GM13977 (cell line): ENCODE measurements around the gene PFN1.
"Not testable (repeated sequence)": the region's sequence is repeated elsewhere in the genome, so short reads cannot be mapped to it uniquely, and the experiment has no call there.

ENCODE experiments used
- DNase-seq: peaks from one replicate; pipeline ENCODE4 v3.0.0; 2012; ENCODE audit warnings: low spot score
- CTCF ChIP-seq: IDR thresholded peaks from 2 replicates; pipeline ENCODE4 v1.5.1; 2012; ENCODE audit warnings: mild to moderate bottlenecking, control low read depth; ENCODE audit not compliant: insufficient read depth; ENCODE audit errors: extremely low read depth, missing control alignments
- in situ Hi-C: fragments of 300-500 bp; cut with MboI; formaldehyde crosslinking; loops from one replicate; pipeline ENCODE4 v1.12.0; 2022; ENCODE audit warnings: low sequenced_read_pairs, low pct_unique_long_range_greater_than_20kb, mixed read lengths, inconsistent platforms; ENCODE audit not compliant: unreplicated experiment

PFN1 gene

GRCh38 chr17:4913994-4914393 lies 34.3 kb downstream of the PFN1 start:
- TF ChIP-seq CTCF = no peak
- no peak for DNase-seq
- in situ Hi-C loops = no loop called here

- in situ Hi-C loops = no loop called here
- TF ChIP-seq CTCF = peak; percentile 86
- DNase-seq = peak; percentile 83
These were observed 39.4 kb downstream of the PFN1 start for GRCh38 chr17:4908711-4909496.

GRCh38 chr17:4908301-4908700 lies 40.0 kb downstream of the PFN1 start:
- in situ Hi-C loops = no loop called here
- TF ChIP-seq CTCF = no peak
- no peak for DNase-seq

GRCh38 chr17:4906642-4907041 lies 41.7 kb downstream of the PFN1 start:
- DNase-seq, in situ Hi-C loops: not testable (repeated sequence)

- no peak for DNase-seq
- in situ Hi-C loops = no loop called here
- peak; percentile 69 for TF ChIP-seq CTCF
These were observed 45.1 kb downstream of the PFN1 start, which contains the start of gene CHRNE for GRCh38 chr17:4903051-4903818. CHRNE (minus strand) TSS chr17:4903098; CDS start chr17:4903063, 35 bp downstream.

GRCh38 chr17:4902540-4902939 lies 45.8 kb downstream of the PFN1 start:
- in situ Hi-C loops = no loop called here
- TF ChIP-seq CTCF = no peak
- no peak for DNase-seq
